GM21717 (cell line): Measurements from ENCODE around the gene MIF4GD.

Experiments used
- ATAC-seq: cut with Tn5 transposase; IDR thresholded peaks from one replicate; pipeline ENCODE4 v1.9.1; 2021; ENCODE audit warnings: mild to moderate bottlenecking, moderate library complexity; ENCODE audit not compliant: unreplicated experiment

The MIF4GD gene

GRCh38 chr17:75238684-75239191, 32.3 kb downstream of the MIF4GD start:
- no peak for ATAC-seq

- no peak for ATAC-seq
Measured at GRCh38 chr17:75238020-75238580, 32.9 kb downstream of the MIF4GD start.

GRCh38 chr17:75237100-75238014, 33.7 kb downstream of the MIF4GD start:
- no peak for ATAC-seq

- no peak for ATAC-seq
Measured at GRCh38 chr17:75232786-75233185, 38.2 kb downstream of the MIF4GD start.

GRCh38 chr17:75231741-75232464, 39.1 kb downstream of the MIF4GD start:
- no peak for ATAC-seq

- ATAC-seq, result no peak
Measured at GRCh38 chr17:75231071-75231470, 40.0 kb downstream of the MIF4GD start.

- no peak for ATAC-seq
Measured at GRCh38 chr17:75228847-75229246, 42.2 kb downstream of the MIF4GD start.

- no peak for ATAC-seq
Measured at GRCh38 chr17:75228305-75228704, 42.7 kb downstream of the MIF4GD start.

GRCh38 chr17:75227729-75228128, 43.3 kb downstream of the MIF4GD start:
- no peak for ATAC-seq

- no peak for ATAC-seq
Measured at GRCh38 chr17:75225016-75225415, 46.0 kb downstream of the MIF4GD start.

GRCh38 chr17:75219815-75220214, 51.2 kb downstream of the MIF4GD start:
- no peak for ATAC-seq

GRCh38 chr17:75218131-75218530, 52.9 kb downstream of the MIF4GD start:
- no peak for ATAC-seq
